Activated CD4-positive, CD25-positive, alpha-beta regulatory T cell (primary cell): Measurements from ENCODE around the gene CTDSPL.
A peak's percentile ranks its signal among the peaks of the same experiment; 100 is the strongest.
"Not testable (repeated sequence)": the region's sequence is repeated elsewhere in the genome, so short reads cannot be mapped to it uniquely, and the experiment has no call there.

ENCODE experiments used
- DNase-seq, 4 experiments: peaks; one replicate each; lab custom pipeline; 2025; lab: John Stamatoyannopoulos, UW

The CTDSPL gene

GRCh38 chr3:37988376-37988775 is 126.7 kb downstream of the CTDSPL start:
- not testable (repeated sequence) for DNase-seq

DNA sequence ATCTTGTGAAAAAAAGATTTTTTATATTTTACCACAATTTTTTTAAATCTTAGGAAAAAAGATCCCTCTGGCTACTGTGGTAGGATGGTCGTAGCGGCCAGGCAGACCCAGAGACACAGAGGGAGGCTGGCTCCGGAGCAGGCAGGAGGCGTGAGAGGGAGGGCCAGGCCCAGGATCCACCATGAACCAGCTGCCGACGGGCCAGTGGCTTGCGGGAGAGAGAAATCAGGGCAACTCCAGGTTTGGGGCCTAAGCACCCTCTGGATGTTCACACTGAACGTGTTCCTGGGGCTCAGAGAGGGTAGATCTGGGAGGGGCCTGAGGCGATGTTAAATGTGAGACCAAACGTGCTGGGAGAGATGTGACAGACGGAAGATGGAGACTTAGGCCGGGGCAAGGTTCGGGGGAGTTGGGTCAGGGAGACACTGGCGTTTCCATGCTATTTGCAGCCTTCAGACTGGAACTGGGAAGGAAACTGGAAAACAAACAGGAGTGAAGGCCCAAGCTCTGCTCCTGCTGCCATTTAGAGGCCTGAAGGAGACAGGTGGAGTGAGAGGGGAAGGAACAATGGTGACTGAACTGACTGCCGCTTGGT is 127.3 kb downstream of the CTDSPL start:
- no peak for DNase-seq

GRCh38 chr3:37989821-37990480 is 128.3 kb downstream of the CTDSPL start:
- no peak for DNase-seq

DNA sequence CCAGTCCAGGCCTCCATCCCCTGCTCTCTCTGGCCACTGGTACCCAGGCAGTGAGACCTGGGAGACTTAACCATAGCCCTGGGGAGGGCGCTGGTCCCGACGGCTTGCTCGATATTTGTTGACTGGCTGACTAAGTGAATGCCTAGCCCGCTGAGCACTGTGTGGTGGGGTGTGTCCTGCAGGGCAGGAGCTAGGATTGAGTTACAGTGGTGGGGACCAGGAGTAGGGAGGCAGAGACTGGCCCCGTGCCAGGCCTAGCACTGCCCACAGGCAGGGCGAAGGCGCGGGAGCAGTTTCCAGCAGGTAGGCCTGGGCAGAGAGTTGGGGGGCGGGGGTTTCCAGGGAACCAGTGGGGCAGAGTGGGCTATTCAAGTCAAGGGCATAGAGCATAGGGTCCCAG is 128.8 kb downstream of the CTDSPL start, which contains the start of gene VILL:
Gene VILL, plus strand, starts transcription at position 260 of the 400 bp plus-strand sequence. CDS start 2,887 bp downstream, outside the sequence.
- no peak for DNase-seq

- no peak for DNase-seq
Measured at GRCh38 chr3:37991109-37991508, 129.4 kb downstream of the CTDSPL start.

GRCh38 chr3:37991823-37992222 is 130.1 kb downstream of the CTDSPL start:
- DNase-seq, result no peak

DNA sequence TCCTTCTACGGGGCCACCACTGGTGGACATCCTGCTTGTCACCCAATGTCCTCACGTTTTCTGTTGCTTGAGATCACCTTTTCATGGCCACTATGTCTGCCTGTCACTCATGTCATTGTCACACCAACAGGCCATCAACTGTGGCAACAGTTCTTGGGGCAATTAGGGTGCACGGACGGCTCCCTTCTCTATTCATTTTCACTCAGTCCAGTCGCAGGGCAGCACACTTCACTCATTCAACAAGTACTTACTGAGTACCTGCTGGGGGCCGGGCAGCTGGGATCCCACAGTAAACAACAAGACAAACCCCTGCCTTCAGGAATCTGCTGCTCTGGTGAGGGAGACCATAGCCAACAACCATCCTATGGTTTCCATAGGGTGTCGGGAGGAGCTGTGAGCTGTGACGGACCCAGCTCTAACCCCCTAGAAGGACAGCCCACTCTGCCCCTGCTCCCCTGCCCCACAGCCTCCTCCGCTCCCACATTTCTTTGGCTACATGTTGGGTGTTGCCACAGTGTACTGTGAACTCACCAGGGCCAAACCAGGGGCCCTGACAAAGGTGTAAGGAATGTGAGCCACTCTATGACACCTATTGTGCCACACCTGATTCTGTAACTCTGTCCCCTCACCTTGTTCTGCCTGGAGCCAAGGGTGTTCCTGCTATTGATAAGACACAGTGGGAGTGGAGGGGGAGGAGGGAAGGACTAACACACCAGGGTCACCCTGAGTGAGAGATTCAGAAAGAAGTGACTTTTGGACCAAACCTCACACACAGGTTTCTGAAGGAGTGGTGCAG is 130.8 kb downstream of the CTDSPL start:
- no peak for DNase-seq

GRCh38 chr3:37993067-37993455 is 131.4 kb downstream of the CTDSPL start:
- DNase-seq, result no peak

DNA sequence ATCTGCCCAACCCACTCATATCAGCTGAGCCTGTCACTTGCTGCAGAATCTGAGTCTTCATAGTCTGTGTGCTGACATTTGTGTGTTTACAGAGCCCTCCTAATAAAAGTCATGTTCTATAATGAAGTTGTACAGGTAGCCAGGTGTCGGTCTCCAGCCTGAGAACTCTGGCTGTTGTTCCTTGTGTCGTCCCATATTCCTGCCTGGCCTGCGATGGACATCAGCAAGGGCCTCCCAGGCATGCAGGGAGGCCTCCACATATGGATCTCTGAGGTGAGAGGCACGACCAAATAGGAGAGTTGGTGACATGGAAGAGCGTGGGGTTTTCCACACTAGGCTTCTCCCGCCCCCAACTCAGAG is 131.8 kb downstream of the CTDSPL start:
- DNase-seq, result no peak

DNA sequence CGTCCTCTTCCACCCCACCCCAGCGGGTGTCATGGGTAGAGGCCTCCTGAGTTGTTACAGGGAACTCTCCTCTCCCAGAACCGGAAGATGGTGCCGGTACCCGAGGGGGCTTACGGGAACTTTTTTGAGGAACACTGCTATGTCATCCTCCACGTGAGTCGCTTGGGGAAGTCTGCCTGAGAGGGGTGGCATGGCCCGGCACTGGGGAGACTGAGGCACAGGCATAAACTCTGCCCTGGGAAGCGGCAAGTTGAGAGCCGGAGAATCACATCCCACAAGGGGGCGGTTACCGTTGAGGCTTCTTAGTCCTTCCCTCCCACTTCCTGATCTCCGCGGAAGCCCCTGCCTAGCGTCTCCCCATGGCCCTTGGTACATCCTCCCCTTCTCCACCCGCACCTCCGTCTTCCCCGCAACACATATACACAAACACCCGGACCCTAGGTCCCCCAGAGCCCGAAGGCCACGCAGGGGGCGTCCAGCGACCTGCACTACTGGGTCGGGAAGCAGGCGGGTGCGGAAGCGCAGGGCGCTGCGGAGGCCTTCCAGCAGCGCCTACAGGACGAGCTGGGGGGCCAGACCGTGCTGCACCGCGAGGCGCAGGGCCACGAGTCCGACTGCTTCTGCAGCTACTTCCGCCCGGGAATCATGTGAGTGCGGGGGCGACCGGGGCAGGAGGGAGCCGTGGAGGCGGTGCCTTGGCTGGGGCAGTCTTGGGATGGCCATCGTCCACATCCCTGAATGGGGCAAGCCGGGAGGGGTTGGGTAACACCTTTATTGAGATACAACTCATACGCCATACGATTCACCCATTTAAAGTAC is 132.3 kb downstream of the CTDSPL start:
- peak in 3 of 4 experiments; percentile 20 to 43 (median 40) for DNase-seq

GRCh38 chr3:37994639-37994972 is 132.9 kb downstream of the CTDSPL start:
- no peak for DNase-seq

GRCh38 chr3:37995652-37996641 is 134.3 kb downstream of the CTDSPL start:
- no peak for DNase-seq

GRCh38 chr3:37996785-37997301 is 135.2 kb downstream of the CTDSPL start:
- peak; percentile 37 to 85 (median 52) for DNase-seq

- DNase-seq, result no peak
Measured at GRCh38 chr3:37997342-37997741, 135.7 kb downstream of the CTDSPL start.

DNA sequence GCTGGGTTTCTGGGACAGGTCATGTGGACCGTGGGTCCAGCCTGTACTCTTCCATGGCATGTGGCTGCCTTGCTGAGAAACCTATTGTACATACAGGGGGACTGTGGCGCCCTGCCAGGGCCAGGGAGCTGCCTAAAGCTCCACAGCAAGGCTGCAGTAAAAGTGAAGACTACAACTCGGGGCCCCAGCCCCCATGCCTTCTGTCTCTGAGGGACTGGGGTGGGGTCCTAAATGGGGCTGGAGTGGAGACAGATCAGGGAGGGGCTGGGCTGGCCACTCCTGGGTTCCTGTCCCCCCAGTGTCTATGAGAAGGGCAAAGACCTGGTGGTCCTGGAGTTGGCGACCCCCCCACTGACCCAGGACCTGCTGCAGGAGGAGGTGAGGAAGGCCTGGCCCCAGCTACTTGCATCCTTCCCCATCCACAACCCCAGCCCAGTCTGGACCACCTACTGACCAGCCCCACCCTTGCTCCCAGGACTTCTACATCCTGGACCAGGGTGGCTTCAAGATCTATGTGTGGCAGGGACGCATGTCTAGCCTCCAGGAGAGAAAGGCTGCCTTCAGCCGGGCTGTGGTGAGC is 136.2 kb downstream of the CTDSPL start:
- no peak for DNase-seq

DNA sequence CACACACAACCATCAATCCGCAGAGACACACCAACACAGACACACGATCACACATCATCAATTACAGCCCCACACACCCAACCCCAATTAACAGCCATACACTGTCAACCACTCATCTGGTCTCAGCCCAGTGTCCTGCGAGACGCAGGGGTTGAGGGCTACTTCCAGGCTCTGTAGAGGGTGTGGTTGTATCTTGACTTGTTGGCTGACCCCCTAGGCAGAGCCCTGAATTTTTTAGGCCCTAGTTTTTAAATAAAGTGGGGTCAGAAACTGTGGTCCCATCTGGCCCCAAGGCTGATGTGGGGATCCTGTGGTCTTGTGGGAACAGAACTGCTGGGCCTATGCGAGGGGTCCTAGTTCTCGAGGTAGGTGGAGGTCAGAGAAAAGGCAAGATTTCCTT is 138.2 kb downstream of the CTDSPL start:
- no peak for DNase-seq

DNA sequence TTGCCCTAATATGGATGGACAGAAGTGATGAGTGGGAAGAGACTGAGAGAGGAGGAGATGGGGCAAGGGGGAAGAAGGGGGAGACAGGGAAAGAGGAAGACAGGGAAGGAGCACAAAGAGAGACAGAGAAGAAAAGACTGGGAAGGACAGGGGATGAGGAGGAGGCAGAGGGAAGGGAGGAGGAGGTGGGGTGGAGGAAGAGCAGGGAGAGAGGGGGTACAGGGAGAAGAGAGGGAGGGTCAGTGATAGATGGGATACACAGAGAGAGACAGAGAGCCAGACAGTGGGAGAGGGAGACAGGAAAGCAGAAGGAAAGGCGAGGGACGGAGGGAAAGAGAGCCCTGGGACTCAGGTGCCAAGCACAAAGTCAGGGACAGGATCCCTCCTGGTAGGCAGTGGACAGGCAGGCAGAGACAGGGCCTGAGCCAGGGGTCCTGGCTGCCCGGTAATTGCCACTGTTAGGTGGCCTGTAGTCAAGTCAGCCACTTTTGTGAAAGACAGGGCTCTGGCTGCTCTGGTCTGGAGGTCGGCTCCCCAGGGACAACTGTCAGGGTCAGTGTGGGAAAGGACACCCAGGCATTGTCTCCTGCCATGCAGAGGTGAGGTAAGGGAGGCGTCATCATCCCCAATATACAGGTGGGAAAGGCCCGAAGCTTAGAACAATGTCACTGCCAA is 138.7 kb downstream of the CTDSPL start:
- no peak for DNase-seq

GRCh38 chr3:38000965-38001455 is 139.3 kb downstream of the CTDSPL start:
- no peak for DNase-seq

DNA sequence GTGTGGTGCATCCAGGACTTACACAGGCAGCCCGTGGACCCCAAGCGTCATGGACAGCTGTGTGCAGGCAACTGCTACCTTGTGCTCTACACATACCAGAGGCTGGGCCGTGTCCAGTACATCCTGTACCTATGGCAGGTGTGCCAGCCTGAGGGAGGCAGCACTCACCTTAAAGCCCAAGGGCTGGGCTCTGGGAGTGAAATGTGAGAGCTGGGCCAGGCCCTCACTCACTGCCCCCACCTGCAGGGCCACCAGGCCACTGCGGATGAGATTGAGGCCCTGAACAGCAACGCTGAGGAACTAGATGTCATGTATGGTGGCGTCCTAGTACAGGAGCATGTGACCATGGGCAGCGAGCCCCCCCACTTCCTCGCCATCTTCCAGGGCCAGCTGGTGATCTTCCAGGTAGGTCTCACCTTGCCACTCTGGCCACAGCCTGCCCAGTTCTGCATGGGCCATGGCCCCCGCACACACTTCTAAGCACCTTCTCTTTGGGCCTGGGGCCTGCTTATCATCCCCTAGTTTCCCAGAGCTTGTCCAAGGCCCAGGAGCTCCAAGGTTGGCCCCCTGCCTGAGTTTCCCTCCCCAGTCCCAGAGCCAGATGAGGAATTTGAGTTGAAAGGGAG is 139.9 kb downstream of the CTDSPL start:
- DNase-seq, result no peak
